ENCODE data around the gene PTPN1. TPM values are rescaled to one million over a fixed set of nuclear protein-coding genes. Genes with fewer than 3 reads are reported as not detected.

Gene PTPN1
- total and polyA plus RNA-seq, 12 donors = 15.5 to 45.3 (median 29.4) TPM

DNA sequence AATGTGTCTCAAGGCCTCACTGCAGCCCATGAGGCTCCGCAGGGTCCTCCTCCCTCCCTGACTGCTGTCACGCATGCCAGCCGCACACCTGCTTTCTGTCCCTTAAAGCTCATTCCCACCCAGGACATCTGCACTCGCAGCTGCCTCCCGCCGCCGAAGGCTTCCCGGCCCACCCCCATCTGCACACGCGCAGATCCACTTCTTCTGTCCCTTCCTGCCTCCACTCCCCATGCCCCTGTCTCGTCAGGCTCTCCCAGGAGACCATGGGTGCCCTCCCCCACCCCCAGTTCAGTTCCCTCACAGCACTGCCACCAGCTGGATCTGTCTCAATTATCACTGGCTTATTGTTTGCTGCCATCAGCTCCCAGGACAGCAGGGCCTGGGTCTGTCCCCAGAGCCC, 118.1 kb downstream of the PTPN1 start:
- H3K36me3 ChIP-seq = no peaks in the 10 kb centered on the region
- peaks cover 0 to 27% (median 12%) of the 10 kb centered on the region in 9 donors for H3K4me1 ChIP-seq
- no peak overlapping the region for H3K27ac ChIP-seq
- no peaks in the 10 kb centered on the region for H3K9me3 ChIP-seq
- ATAC-seq (no peak), DNase-seq (no peak)
- H3K27me3 ChIP-seq = no peaks in the 10 kb centered on the region
- WGBS, 2 donors = 61 to 64% methylated on average over 11 of the region's 11 CpGs
- intact Hi-C loops (cut with DNase I) = loop anchor here in 6 of 10 donors (5.0 to 10.0 kb wide), 2 partner anchors 114 to 116 kb away; no protein-coding TSS in a partner anchor
- TF ChIP-seq, protein P1, sequence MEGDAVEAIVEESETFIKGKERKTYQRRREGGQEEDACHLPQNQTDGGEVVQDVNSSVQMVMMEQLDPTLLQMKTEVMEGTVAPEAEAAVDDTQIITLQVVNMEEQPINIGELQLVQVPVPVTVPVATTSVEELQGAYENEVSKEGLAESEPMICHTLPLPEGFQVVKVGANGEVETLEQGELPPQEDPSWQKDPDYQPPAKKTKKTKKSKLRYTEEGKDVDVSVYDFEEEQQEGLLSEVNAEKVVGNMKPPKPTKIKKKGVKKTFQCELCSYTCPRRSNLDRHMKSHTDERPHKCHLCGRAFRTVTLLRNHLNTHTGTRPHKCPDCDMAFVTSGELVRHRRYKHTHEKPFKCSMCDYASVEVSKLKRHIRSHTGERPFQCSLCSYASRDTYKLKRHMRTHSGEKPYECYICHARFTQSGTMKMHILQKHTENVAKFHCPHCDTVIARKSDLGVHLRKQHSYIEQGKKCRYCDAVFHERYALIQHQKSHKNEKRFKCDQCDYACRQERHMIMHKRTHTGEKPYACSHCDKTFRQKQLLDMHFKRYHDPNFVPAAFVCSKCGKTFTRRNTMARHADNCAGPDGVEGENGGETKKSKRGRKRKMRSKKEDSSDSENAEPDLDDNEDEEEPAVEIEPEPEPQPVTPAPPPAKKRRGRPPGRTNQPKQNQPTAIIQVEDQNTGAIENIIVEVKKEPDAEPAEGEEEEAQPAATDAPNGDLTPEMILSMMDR (IDR thresholded peaks at IDR 0.05) = no peak
- no peak overlapping the region for H3K4me3 ChIP-seq

DNA sequence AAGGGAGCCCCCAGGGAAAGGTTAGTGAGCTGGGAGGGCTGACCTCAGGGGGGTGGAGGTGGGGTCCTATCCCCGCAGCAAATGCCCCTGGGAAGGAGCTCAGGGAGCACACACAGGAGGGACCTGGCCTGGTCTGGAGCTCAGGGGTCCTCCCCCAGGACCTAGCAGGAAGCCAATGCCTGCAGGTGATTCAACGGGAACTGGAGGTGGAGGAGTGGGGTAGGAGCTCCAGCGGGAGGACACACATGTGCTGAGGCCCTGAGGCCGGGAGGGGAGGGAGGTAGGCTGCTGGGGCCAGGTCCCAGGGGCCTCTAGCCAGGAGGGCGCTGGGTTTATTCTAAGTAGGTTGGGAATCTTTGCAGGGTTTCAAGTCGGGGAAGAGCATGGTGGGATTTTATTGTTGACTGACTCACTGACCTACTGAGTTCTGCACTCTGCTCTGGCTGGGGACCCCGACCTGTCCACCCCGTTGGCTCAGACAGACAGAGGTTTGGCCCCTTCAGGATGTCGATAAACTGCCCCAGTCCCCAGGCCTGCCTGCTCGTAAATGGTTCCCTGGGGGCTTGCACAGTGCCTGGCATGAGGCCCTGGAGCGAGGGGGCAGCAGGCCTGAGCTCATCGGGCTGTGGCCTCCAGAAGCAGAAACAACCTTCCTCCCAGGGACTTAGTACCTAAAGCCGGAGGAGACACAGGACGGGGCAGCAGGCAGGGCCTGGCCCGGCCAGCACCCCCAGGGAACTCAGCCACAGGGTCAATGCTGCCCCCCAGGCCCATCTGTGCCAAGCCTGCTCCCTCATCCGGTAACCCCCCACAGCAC, 118.9 kb downstream of the PTPN1 start:
- H3K4me1 ChIP-seq = peaks cover 0 to 27% (median 12%) of the 10 kb centered on the region in 9 donors
- no peaks in the 10 kb centered on the region for H3K36me3 ChIP-seq
- TF ChIP-seq, protein P1 (IDR thresholded peaks at IDR 0.05) = no peak
- no peak overlapping the region for H3K4me3 ChIP-seq
- H3K27ac ChIP-seq = peak overlapping the region in 4 of 10 donors; percentile 14 to 48 (median 36)
- no peak for DNase-seq
- no peaks in the 10 kb centered on the region for H3K9me3 ChIP-seq
- ATAC-seq = no peak
- no peaks in the 10 kb centered on the region for H3K27me3 ChIP-seq
- WGBS, 2 donors = 71 to 82% methylated on average over 16 of the region's 16 CpGs
- intact Hi-C loops (cut with DNase I) = loop anchor here in 6 of 10 donors (5.0 to 10.0 kb wide), 2 partner anchors 113 to 116 kb away; no protein-coding TSS in a partner anchor

GRCh38 chr20:50629670-50630045, 119.5 kb downstream of the PTPN1 start:
- Histone ChIP-seq H3K4me1 (peaks cover 0 to 27% (median 12%) of the 10 kb centered on the region in 9 donors), H3K36me3 (no peaks in the 10 kb centered on the region), H3K4me3 (no peak overlapping the region), H3K27ac (peak overlapping the region in 3 of 10 donors; percentile 14 to 48 (median 31)), H3K9me3 (no peaks in the 10 kb centered on the region), H3K27me3 (no peaks in the 10 kb centered on the region)
- intact Hi-C loops (cut with DNase I) = loop anchor here in 6 of 10 donors (5.0 to 10.0 kb wide), 2 partner anchors 113 to 115 kb away; no protein-coding TSS in a partner anchor
- DNase-seq (no peak), ATAC-seq (no peak)
- TF ChIP-seq, protein P1 (IDR thresholded peaks at IDR 0.05) = no peak
- WGBS, 2 donors = 65 to 79% methylated on average over 7 of the region's 7 CpGs

GRCh38 chr20:50630578-50631263, 120.5 kb downstream of the PTPN1 start:
- no peak overlapping the region for H3K4me3 ChIP-seq
- 90 to 92% methylated on average over 21 of the region's 21 CpGs for WGBS, 2 donors
- H3K36me3 ChIP-seq = no peaks in the 10 kb centered on the region
- H3K27me3 ChIP-seq = no peaks in the 10 kb centered on the region
- H3K27ac ChIP-seq = peak overlapping the region in 1 of 10 donors; percentile 33
- no peak for DNase-seq
- intact Hi-C loops (cut with DNase I) = no loop called here
- ATAC-seq = no peak
- no peaks in the 10 kb centered on the region for H3K9me3 ChIP-seq
- H3K4me1 ChIP-seq = peaks cover 0 to 29% (median 8%) of the 10 kb centered on the region in 9 donors
- TF ChIP-seq, protein P1 (IDR thresholded peaks at IDR 0.05) = no peak
